ENCODE measurements around the gene NARF. TPM values are rescaled to one million over a fixed set of nuclear protein-coding genes. Genes with fewer than 3 reads are reported as not detected.

The NARF gene
- total and polyA plus RNA-seq, 2 of the 8 experiments (the other 6 are each of a cell fraction or from before 2014, with no cell fraction given), result 97.4 to 131 TPM

- H3K23me2 ChIP-seq (ENCODE audit: low read depth, low read length), result peaks cover 4% of the 10 kb centered on the region; the same call in 1 of the 2 replicates
- H4K91ac ChIP-seq (replicated peaks; ENCODE audit: insufficient read length, low read length), result no peak overlapping the region
- no peak overlapping the region for H2BK120ac ChIP-seq (replicated peaks; ENCODE audit: low read depth, low read length)
- H3K4me2 ChIP-seq (ENCODE audit: insufficient read depth in 1 of 2, low read depth in 2 of 2, low read length in 2 of 2), result no peak overlapping the region; a peak in 1 of 4 replicates
- CTCF ChIA-PET (ENCODE audit: partially characterized antibody), result no interaction called here
- DNase-seq (ENCODE audit: low read depth in 1 of 2, low spot score in 2 of 2) (no peak), FAIRE-seq (no peak)
- peaks cover 0 to 6% of the 10 kb centered on the region in 2 experiments; a peak in 1 of 4 replicates for H3K79me2 ChIP-seq (ENCODE audit: control insufficient read depth in 1 of 2, insufficient read depth in 2 of 2, low read length in 2 of 2)
- no peaks in the 10 kb centered on the region; the same call in 1 of the 2 replicates for H3K79me1 ChIP-seq (ENCODE audit: low read depth, low read length)
- H3K27me3 ChIP-seq (replicated peaks in 1 of 4; ENCODE audit: control insufficient read depth in 3 of 4, extremely low read depth in 1 of 4, insufficient read depth in 3 of 4, low read length in 3 of 4), result no peaks in the 10 kb centered on the region
- no peaks in the 10 kb centered on the region for H3K36me3 ChIP-seq (ENCODE audit: control insufficient read depth in 2 of 4, insufficient read depth in 4 of 4, low read length in 3 of 4)
- H2BK12ac ChIP-seq (ENCODE audit: low read depth, low read length), result no peak overlapping the region
- no peak overlapping the region for H3K18ac ChIP-seq (ENCODE audit: extremely low read depth, low read length)
- H3K9me3 ChIP-seq (ENCODE audit: insufficient read depth in 2 of 2, low read depth in 1 of 2, low read length in 1 of 2), result peaks cover 2 to 10% of the 10 kb centered on the region in 2 experiments; a peak in 3 of 4 replicates
- no peak overlapping the region for H3K56ac ChIP-seq (replicated peaks; ENCODE audit: insufficient read length, low read depth, low read length)
- no peak overlapping the region for H3K4me3 ChIP-seq (ENCODE audit: extremely low read depth in 1 of 4, insufficient read depth in 2 of 4, low read depth in 3 of 4, low read length in 4 of 4)
- peaks cover 0 to 9% (median 3%) of the 10 kb centered on the region in 4 experiments; a peak in 4 of 7 replicates for H3K4me1 ChIP-seq (replicated peaks in 1 of 4; ENCODE audit: control insufficient read depth in 3 of 4, insufficient read depth in 4 of 4, low read length in 3 of 4)
- no peak overlapping the region for H3K9ac ChIP-seq (replicated peaks in 1 of 4; ENCODE audit: extremely low read depth in 1 of 4, low read depth in 3 of 4, low read length in 3 of 4)
- H2BK5ac ChIP-seq (ENCODE audit: low read depth, low read length), result no peak overlapping the region
- H4K8ac ChIP-seq (ENCODE audit: extremely low read depth, insufficient read depth, low read length), result no peak overlapping the region
- no peak overlapping the region for H3K27ac ChIP-seq (ENCODE audit: low read depth, low read length)
- POLR2A ChIA-PET (ENCODE audit: partially characterized antibody), result no interaction called here
- no peak for TF ChIP-seq CHD1 (IDR thresholded peaks at IDR 0.05; ENCODE audit: low read depth, low read length)
- TF ChIP-seq EZH2 (IDR thresholded peaks at IDR 0.05; ENCODE audit: low read depth, low read length, severe bottlenecking), result no peak
- no peak for TF ChIP-seq ASH2L (IDR thresholded peaks at IDR 0.05; ENCODE audit: low read length)
- TF ChIP-seq EP300 (IDR thresholded peaks at IDR 0.05; ENCODE audit: borderline replicate concordance in 1 of 2, low read depth in 2 of 2, low read length in 2 of 2), result no peak
- TF ChIP-seq ZNF274 (IDR thresholded peaks at IDR 0.05; ENCODE audit: borderline replicate concordance, extremely low read depth, low read length), result no peak
- no peak for TF ChIP-seq SIRT6 (IDR thresholded peaks at IDR 0.05; ENCODE audit: low read length)
- no peak for TF ChIP-seq E2F6 (IDR thresholded peaks at IDR 0.05)
- no peak for TF ChIP-seq KDM5A (IDR thresholded peaks at IDR 0.05; ENCODE audit: low read length)
- TF ChIP-seq POU5F1 (IDR thresholded peaks at IDR 0.05; ENCODE audit: low read depth, low read length), result no peak
- no peak for TF ChIP-seq GABPA (IDR thresholded peaks at IDR 0.05; ENCODE audit: borderline replicate concordance, insufficient read depth, low read length)
- no peak for TF ChIP-seq YY1 (IDR thresholded peaks at IDR 0.05; ENCODE audit: low read depth, low read length)
- TF ChIP-seq RBBP5 (IDR thresholded peaks at IDR 0.05; ENCODE audit: borderline replicate concordance, low read depth, low read length), result no peak
- no peak for TF ChIP-seq SUZ12 (IDR thresholded peaks at IDR 0.05; ENCODE audit: low read length)
- TF ChIP-seq SRF (IDR thresholded peaks at IDR 0.05; ENCODE audit: low read depth, low read length), result no peak
- no peak overlapping the region for H3K4ac ChIP-seq (replicated peaks; ENCODE audit: insufficient read length, low read depth, low read length)
- H2BK15ac ChIP-seq (ENCODE audit: low read length), result no peak overlapping the region
- no peak overlapping the region for H2AFZ ChIP-seq (ENCODE audit: low read length)
- H4K20me1 ChIP-seq (replicated peaks in 1 of 2; ENCODE audit: control insufficient read depth in 1 of 2, insufficient read depth in 2 of 2, low read length in 2 of 2), result peaks cover 0 to 4% of the 10 kb centered on the region in 2 experiments
- no peak overlapping the region for H2AK5ac ChIP-seq (ENCODE audit: low read depth, low read length)
- H4K5ac ChIP-seq (ENCODE audit: insufficient read length, low read depth, low read length), result no peak overlapping the region
- H3K23ac ChIP-seq (ENCODE audit: insufficient read length), result no peak overlapping the region
- H3K14ac ChIP-seq (ENCODE audit: insufficient read length), result no peak overlapping the region
- WGBS, 2 experiments (ENCODE audit: extremely low coverage in 1 of 2, insufficient coverage in 1 of 2, insufficient read length in 1 of 2, insufficient replicate concordance in 2 of 2, low coverage in 1 of 2, low lambda C conversion rate in 2 of 2, missing lambda C conversion rate in 1 of 2), result 90% methylated on average over 3 of the region's 3 CpGs; no CpG with 5 or more reads in 1 of the 2 experiments
- no peak overlapping the region for H2BK20ac ChIP-seq (ENCODE audit: low read length)
These were observed 6.4 kb upstream of the NARF start for GRCh38 chr17:82452162-82452561.
